SK-N-MC (cell line): ENCODE data around the gene RAI14.

Experiments used
- EZH2 ChIP-seq: fragments of 200-600 bp; sonication (generic); IDR thresholded peaks from one replicate; pipeline ENCODE4 v1.6.1; 2017; ENCODE audit warnings: antibody characterized with exemption
- FOXP2 ChIP-seq: optimal IDR thresholded peaks from 2 replicates; pipeline ENCODE3; 2011; ENCODE audit warnings: mild to moderate bottlenecking, moderate library complexity; ENCODE audit not compliant: insufficient read depth; ENCODE audit errors: extremely low read length, control extremely low read depth
- POLR2AphosphoS5 ChIP-seq: IDR thresholded peaks from 2 replicates; pipeline ENCODE4 v1.6.1; 2012; ENCODE audit warnings: mild to moderate bottlenecking, low read depth, low read length, borderline replicate concordance

DNA sequence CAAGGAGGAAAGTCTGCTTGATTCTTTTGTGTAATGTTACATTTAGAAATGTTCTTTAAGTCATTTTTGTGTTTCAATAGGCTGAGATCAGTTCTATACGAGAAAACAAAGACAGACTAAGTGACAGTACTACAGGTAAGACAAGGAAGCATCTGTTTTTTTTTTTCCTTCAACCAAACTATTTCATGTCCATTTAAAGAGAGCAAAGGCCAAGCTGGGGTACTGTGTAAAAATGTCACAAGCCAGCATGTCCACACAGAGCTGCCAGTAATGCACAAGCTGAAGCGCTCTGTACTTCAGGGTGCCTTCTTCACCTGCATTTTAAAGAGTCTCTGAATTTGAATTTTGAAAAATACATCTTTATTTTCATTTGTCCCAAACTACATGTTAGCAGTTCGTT lies 162.6 kb downstream of the RAI14 start:
- TF ChIP-seq POLR2AphosphoS5 (no peak), EZH2 (no peak), FOXP2 (no peak)
